PC-9 (cell line): Measurements from ENCODE around the gene CHN1. TPM values are rescaled to one million over a fixed set of nuclear protein-coding genes. Genes with fewer than 3 reads are reported as not detected.

Source experiments
- BruUV-seq: library from RNA; stranded (reverse); fragments of 400-500 nt; replicated peaks from 2 replicates; lab custom pipeline; 2021; lab: Mats Ljungman, UMichigan
- CTCF ChIA-PET: fragments of 300-600 bp; sonication (Branson Sonifier 250); formaldehyde crosslinking; loops from one replicate; lab custom pipeline; 2022; ENCODE audit warnings: antibody characterized with exemption; lab: Charles Lee
- POLR2A ChIA-PET: fragments of 300-600 bp; sonication (Branson Sonifier 250); formaldehyde crosslinking; loops from one replicate; lab custom pipeline; 2022; ENCODE audit warnings: antibody characterized with exemption; ENCODE audit not compliant: unreplicated experiment; lab: Charles Lee
- DNase-seq, 2 experiments: peaks; one replicate each; pipeline versions ENCODE4 v3.0.0 to v3.0.0-alpha.2; 2015 to 2022; ENCODE audit warnings: mixed read lengths in 1 of 2
- H2AFZ ChIP-seq: fragments of 200-600 bp; sonication (generic); 2 replicates; pipeline ENCODE4 v1.8.1; 2017; ENCODE audit warnings: antibody characterized with exemption
- H3F3A ChIP-seq: fragments of 200-600 bp; sonication (generic); 2 replicates; pipeline ENCODE4 v1.8.1; 2017; ENCODE audit warnings: antibody characterized with exemption, mild to moderate bottlenecking, low read depth; ENCODE audit not compliant: insufficient read depth
- H3K27ac ChIP-seq: fragments of 200-600 bp; sonication (generic); 2 replicates; pipeline ENCODE4 v1.6.1; 2016; ENCODE audit warnings: mixed run types
- H3K27me3 ChIP-seq: fragments of 200-600 bp; sonication (generic); 2 replicates; pipeline ENCODE4 v1.6.1; 2016; ENCODE audit warnings: low read depth, mixed run types; ENCODE audit not compliant: insufficient read depth
- H3K36me3 ChIP-seq: fragments of 200-600 bp; sonication (generic); 2 replicates; pipeline ENCODE4 v1.6.1; 2016; ENCODE audit warnings: low read depth, mixed run types
- H3K4me1 ChIP-seq: fragments of 200-600 bp; sonication (generic); replicated peaks from 2 replicates; pipeline ENCODE4 v1.6.1; 2016; ENCODE audit warnings: mixed run types; ENCODE audit not compliant: insufficient read depth
- H3K4me2 ChIP-seq: fragments of 200-600 bp; sonication (generic); 2 replicates; pipeline ENCODE4 v1.6.1; 2017; ENCODE audit warnings: mixed run types
- H3K4me3 ChIP-seq: fragments of 200-600 bp; sonication (generic); 2 replicates; pipeline ENCODE4 v1.6.1; 2016; ENCODE audit warnings: mixed run types
- H3K79me2 ChIP-seq: fragments of 200-600 bp; sonication (generic); 2 replicates; pipeline ENCODE4 v1.6.1; 2017; ENCODE audit warnings: low read depth, mixed run types
- H3K9me2 ChIP-seq: fragments of 200-600 bp; sonication (generic); 2 replicates; pipeline ENCODE4 v1.8.1; 2017; ENCODE audit warnings: mild to moderate bottlenecking; ENCODE audit not compliant: insufficient read depth
- H3K9me3 ChIP-seq: fragments of 200-600 bp; sonication (generic); 2 replicates; pipeline ENCODE4 v1.8.1; 2016; ENCODE audit warnings: low read depth; ENCODE audit not compliant: insufficient read depth
- H4K20me1 ChIP-seq: fragments of 200-600 bp; sonication (generic); 2 replicates; pipeline ENCODE4 v1.8.1; 2017; ENCODE audit not compliant: insufficient read depth
- EZH2 ChIP-seq: fragments of 200-600 bp; sonication (generic); IDR thresholded peaks from 2 replicates; pipeline ENCODE4 v1.8.0; 2017; ENCODE audit warnings: antibody characterized with exemption, low read depth
- intact Hi-C: fragments of 100-400 bp; cut with micrococcal nuclease; formaldehyde crosslinking; loops from one replicate; pipeline ENCODE4 v1.10.0; 2022; ENCODE audit not compliant: unreplicated experiment
- total RNA-seq: library from RNA; stranded (reverse); gene quantifications from 2 replicates; pipeline ENCODE4 v1.2.3, GENCODE V29; 2021
- TF ChIP-seq, protein P1 (sequence below): fragments of 200-600 bp; sonication (generic); conservative IDR thresholded peaks from 2 replicates; pipeline ENCODE4 v1.6.1; 2017; ENCODE audit warnings: mixed run types, antibody characterized with exemption, mild to moderate bottlenecking, moderate library complexity

Gene CHN1
- total RNA-seq, 1 experiment from 2014 or later = 14.0 TPM

DNA sequence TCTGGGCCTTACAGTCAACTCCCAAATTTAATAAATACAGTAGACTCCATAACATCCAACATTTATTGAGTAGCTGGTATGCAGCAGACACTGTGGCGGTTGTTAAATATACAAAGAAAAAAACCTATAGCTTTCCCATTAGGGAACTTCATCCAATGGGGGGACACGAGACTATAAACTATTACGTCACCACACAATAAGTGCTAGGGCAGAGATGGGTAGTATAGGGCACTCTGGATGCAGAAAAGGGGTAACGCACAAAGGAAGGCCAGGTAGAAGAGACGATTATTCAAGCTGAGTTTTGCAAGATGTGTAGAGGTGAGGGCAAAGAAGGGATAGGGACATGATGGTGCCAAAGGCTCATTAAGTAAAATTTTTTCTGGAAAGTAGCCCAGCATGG is 10.8 kb downstream of the CHN1 start:
- TF ChIP-seq, protein P1, sequence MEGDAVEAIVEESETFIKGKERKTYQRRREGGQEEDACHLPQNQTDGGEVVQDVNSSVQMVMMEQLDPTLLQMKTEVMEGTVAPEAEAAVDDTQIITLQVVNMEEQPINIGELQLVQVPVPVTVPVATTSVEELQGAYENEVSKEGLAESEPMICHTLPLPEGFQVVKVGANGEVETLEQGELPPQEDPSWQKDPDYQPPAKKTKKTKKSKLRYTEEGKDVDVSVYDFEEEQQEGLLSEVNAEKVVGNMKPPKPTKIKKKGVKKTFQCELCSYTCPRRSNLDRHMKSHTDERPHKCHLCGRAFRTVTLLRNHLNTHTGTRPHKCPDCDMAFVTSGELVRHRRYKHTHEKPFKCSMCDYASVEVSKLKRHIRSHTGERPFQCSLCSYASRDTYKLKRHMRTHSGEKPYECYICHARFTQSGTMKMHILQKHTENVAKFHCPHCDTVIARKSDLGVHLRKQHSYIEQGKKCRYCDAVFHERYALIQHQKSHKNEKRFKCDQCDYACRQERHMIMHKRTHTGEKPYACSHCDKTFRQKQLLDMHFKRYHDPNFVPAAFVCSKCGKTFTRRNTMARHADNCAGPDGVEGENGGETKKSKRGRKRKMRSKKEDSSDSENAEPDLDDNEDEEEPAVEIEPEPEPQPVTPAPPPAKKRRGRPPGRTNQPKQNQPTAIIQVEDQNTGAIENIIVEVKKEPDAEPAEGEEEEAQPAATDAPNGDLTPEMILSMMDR = no peak
- no peak for TF ChIP-seq EZH2

DNA sequence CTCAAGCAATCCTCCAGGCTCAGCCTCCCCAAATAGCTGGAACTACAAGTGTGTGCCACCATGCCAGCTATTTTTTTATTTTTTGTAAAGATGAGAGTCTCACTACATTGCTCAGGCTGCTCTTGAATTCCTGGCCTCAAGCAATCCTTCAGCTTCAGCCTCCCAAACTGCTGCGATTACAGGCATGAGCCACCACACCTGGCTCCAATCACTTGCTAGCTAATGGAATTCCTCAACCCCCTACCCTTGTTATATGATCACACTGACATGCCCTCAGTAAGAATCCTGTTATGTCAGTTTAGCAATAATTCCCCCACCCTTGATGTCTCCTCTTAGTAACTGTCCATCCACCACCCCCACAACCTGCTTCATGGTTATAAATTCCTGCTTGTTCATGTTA is 12.3 kb downstream of the CHN1 start:
- Histone ChIP-seq H3K4me3 (no peak overlapping the region), H3K4me1 (peaks cover 4% of the 10 kb centered on the region; the same call in 1 of the 2 replicates), H3K4me2 (no peak overlapping the region), H2AFZ (no peak overlapping the region), H3K36me3 (no peaks in the 10 kb centered on the region), H4K20me1 (no peaks in the 10 kb centered on the region), H3K9me2 (no peaks in the 10 kb centered on the region), H3F3A (peaks cover 2% of the 10 kb centered on the region; the same call in 1 of the 2 replicates), H3K27me3 (no peaks in the 10 kb centered on the region), H3K79me2 (no peaks in the 10 kb centered on the region), H3K9me3 (no peaks in the 10 kb centered on the region), H3K27ac (no peak overlapping the region)
- ChIA-PET POLR2A (no interaction called here), CTCF (interaction anchor here (1.0 kb wide), 1 partner anchor 221 kb away, joined by 5 read pairs; no protein-coding TSS in a partner anchor)
- TF ChIP-seq, protein P1 = no peak
- TF ChIP-seq EZH2 = no peak
- intact Hi-C loops = no loop called here
- DNase-seq = no peak
- BruUV-seq = no TSS peak

More for the DNA sequence above, 10.8 kb downstream of the CHN1 start:
- Histone ChIP-seq H3K27ac (no peak overlapping the region), H3K4me3 (no peak overlapping the region), H3K79me2 (no peaks in the 10 kb centered on the region), H4K20me1 (no peaks in the 10 kb centered on the region), H3F3A (peaks cover 14% of the 10 kb centered on the region; the same call in 1 of the 2 replicates), H3K27me3 (no peaks in the 10 kb centered on the region), H2AFZ (no peak overlapping the region), H3K4me2 (no peak overlapping the region), H3K36me3 (no peaks in the 10 kb centered on the region), H3K9me2 (no peaks in the 10 kb centered on the region), H3K4me1 (peaks cover 14% of the 10 kb centered on the region; the same call in 1 of the 2 replicates), H3K9me3 (no peaks in the 10 kb centered on the region)
- BruUV-seq = no TSS peak
- no peak for DNase-seq
- ChIA-PET CTCF (interaction anchor here (0.5 to 1.1 kb wide), 2 partner anchors 245 to 257 kb away, joined by 3 read pairs; no protein-coding TSS in a partner anchor), POLR2A (interaction anchor here (0.7 to 0.8 kb wide), 2 partner anchors 14 to 245 kb away, joined by 3 read pairs; no protein-coding TSS in a partner anchor)
- intact Hi-C loops = no loop called here

DNA sequence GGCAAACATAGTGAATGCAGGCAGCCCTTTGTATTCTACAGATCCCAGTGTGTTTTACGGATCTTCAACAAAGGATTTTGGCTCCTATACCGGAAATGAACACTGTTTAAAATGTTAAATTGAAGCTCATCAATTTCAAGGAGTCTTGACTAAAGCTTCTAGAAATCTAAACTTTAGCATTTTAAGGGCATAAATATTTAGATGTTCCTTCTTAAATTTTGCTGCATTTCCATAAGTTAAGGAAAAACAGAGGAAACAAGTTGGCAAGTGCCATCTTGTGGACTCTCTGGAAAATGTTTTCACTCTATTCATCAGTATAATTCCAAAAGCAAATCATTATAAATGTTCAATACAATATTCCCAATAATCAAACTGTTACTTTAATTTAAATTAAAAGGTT is 19.6 kb downstream of the CHN1 start:
- TF ChIP-seq EZH2 = no peak
- TF ChIP-seq, protein P1 = peak; percentile 88
- CTCF ChIA-PET = interaction anchor here (0.7 to 4.1 kb wide), 3 partner anchors 214 to 1293 kb away, joined by 3 to 34 read pairs (median 8); no protein-coding TSS in a partner anchor
- intact Hi-C loops = loop anchor here (1.0 to 10.0 kb wide), 4 partner anchors 214 to 411 kb away; no protein-coding TSS in a partner anchor
- DNase-seq = no peak
- POLR2A ChIA-PET = no interaction called here
- H3K27me3 ChIP-seq = no peaks in the 10 kb centered on the region
- no TSS peak for BruUV-seq
- no peaks in the 10 kb centered on the region for H3K79me2 ChIP-seq
- H3K4me2 ChIP-seq = no peak overlapping the region
- H3K4me1 ChIP-seq = no peaks in the 10 kb centered on the region
- no peaks in the 10 kb centered on the region for H3K9me2 ChIP-seq
- no peak overlapping the region for H2AFZ ChIP-seq
- H3K27ac ChIP-seq = no peak overlapping the region
- H3K36me3 ChIP-seq = no peaks in the 10 kb centered on the region
- no peaks in the 10 kb centered on the region for H3F3A ChIP-seq
- no peak overlapping the region for H3K4me3 ChIP-seq
- H4K20me1 ChIP-seq = no peaks in the 10 kb centered on the region
- no peaks in the 10 kb centered on the region for H3K9me3 ChIP-seq
